Measurements from ENCODE around the gene SNRPA.
"Not testable (repeated sequence)": the region's sequence is repeated elsewhere in the genome, so short reads cannot be mapped to it uniquely, and the experiment has no call there.

SNRPA gene

DNA sequence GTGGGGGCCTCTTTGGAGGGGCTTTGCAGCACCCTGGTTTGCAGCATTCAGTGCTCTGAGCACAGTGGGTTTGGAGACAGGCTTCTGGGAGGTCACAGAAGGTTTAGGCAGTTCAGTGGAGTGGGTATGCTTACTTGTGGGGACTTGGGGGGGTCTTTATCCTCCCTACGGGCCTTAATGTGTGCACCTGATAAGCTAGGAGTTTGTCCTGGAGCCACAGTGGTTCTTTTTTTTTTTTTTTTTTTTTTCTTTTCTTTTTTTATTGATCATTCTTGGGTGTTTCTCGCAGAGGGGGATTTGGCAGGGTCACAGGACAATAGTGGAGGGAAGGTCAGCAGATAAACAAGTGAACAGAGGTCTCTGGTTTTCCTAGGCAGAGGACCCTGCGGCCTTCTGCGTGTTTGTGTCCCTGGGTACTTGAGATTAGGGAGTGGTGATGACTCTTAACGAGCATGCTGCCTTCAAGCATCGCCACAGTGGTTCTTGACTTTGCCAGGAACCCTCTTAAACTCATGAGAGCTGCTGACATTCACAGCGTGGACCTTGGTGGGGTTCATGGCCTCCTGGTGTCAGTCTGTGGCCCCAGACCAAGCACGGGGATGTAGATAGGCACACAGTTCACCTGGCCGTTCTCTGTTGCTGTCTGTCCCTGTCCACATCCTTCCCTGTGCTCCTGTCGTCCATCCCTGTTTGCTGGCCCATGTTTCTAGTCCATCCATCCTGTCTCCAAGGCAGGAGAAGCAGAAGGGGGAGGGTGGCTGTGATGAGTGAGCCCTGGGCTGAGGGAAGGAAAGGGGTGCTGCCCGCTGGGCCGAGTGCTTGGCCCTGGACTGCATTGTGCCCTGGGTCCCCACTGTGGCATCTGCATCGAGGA, 50.7 kb downstream of the SNRPA start:
- no peak for DNase-seq (ENCODE audit: low read depth, low spot score)

- DNase-seq (ENCODE audit: low read depth, low spot score) = no peak
These were observed 51.5 kb downstream of the SNRPA start for GRCh38 chr19:40802300-40803169.

- DNase-seq (ENCODE audit: low read depth, low spot score) = no peak
These were observed 52.3 kb downstream of the SNRPA start for GRCh38 chr19:40803170-40803856.

GRCh38 chr19:40803857-40804782, 53.1 kb downstream of the SNRPA start:
- no peak for DNase-seq (ENCODE audit: low read depth, low spot score)

GRCh38 chr19:40804783-40805242, 53.8 kb downstream of the SNRPA start:
- no peak for DNase-seq (ENCODE audit: low read depth, low spot score)

- no peak for DNase-seq (ENCODE audit: low read depth, low spot score)
These were observed 54.4 kb downstream of the SNRPA start for GRCh38 chr19:40805258-40805868.

GRCh38 chr19:40806423-40807146, 55.6 kb downstream of the SNRPA start:
- peak; percentile 92 for DNase-seq (ENCODE audit: low read depth, low spot score)

GRCh38 chr19:40807147-40808020, 56.4 kb downstream of the SNRPA start:
- DNase-seq (ENCODE audit: low read depth, low spot score) = no peak

GRCh38 chr19:40808021-40808325, 57.0 kb downstream of the SNRPA start:
- DNase-seq (ENCODE audit: low read depth, low spot score) = no peak

- DNase-seq (ENCODE audit: low read depth, low spot score) = no peak
These were observed 57.5 kb downstream of the SNRPA start for GRCh38 chr19:40808497-40808896.

DNA sequence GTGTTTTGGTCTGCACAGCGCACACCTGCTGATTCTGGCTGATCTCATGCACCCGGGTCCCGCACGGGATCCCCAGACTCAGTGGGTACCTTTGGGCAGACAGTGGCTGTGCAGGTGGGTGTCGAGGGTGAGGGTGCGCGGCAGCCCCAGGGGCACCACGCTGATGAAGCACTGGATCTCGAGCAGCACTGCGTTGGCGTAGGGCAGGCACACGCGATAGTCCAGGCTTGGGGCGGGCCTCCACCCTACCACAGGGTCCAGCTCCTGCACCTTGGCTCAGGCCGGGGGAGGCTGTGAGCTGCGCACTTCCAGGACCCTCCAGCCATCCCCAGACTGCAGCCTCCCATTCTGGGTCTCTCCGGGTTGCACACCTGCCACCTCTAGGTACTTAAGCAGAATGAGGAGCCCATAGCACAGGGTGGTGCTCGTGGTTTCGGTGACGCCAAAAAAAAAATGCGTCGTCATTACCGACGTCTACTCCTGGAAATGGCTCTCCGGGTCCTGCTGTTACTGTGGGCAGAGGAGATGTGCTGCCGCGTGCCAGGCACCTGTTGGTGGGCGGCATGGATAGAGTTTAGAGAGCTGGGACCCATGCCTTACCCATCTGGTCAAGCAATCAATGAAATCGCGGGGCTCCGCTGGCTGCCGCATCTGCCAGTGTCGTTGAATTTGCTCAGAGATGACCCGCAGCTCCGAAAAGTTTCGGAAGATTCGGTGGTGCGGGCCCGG, 58.5 kb downstream of the SNRPA start:
- no peak for DNase-seq (ENCODE audit: low read depth, low spot score)

- DNase-seq (ENCODE audit: low read depth, low spot score) = no peak
These were observed 59.2 kb downstream of the SNRPA start for GRCh38 chr19:40810160-40810559.

- not testable (repeated sequence) for DNase-seq (ENCODE audit: low read depth, low spot score)
These were observed 59.8 kb downstream of the SNRPA start for GRCh38 chr19:40810649-40811408.

DNA sequence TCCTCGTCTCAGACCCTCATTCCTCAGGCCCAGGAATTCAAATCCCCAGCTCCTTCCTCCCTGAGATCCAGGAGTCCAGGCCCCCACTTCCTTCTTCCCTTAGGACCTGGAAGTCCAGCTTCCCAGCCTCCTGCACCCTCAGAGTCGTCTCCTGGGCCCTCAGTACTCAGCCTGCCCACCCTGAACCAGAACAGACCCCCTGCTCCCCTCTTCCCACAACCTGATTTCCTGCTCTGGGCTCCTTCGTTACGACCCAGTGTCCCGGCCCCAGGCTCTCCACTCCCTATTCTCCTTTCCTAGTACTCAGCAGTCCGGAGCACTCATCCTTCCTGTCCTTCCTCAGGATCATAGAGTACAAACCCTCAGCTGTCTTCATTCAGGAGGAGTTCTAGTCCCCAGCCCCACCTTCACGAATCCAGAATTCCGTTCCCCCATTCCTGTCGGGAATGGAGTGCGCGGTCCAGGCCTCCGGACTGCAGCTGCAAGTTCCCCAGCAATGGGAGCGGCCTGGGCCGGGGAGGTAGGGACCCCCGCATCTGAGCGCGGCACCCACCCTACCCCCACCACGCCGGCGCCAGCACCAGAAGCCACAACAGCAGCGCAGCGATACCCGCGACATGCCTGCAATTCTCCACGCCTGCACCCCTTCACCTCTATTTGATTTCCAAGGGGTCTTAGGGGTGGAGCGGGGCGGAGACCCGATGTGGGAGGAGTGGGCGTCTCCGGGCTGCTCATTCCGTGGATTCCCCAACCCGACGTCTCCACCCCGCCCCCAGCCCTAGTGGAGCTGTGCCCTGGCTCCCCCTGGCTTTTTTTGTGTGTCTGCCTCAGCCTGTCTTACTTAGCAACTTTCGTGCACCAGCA, 60.7 kb downstream of the SNRPA start:
- DNase-seq (ENCODE audit: low read depth, low spot score) = no peak

DNA sequence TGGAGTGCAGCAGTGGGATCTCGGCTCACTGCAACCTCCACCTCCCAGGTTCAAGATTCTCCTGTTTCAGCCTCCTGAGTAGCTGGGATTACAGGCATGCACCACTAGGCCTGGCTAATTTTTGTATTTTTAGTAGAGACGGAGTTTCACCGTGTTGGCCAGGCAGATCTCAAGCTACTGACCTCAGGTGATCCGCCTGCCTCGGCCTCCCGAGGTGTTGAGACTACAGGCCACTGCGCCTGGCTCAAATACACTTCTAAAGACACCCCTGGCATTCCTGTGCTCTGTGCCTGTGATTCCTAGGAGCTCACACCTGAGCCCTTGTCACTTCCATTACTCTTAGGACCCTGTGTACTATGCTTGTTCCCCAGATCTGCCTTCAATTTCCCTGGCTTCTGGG, 61.6 kb downstream of the SNRPA start:
- not testable (repeated sequence) for DNase-seq (ENCODE audit: low read depth, low spot score)

DNA sequence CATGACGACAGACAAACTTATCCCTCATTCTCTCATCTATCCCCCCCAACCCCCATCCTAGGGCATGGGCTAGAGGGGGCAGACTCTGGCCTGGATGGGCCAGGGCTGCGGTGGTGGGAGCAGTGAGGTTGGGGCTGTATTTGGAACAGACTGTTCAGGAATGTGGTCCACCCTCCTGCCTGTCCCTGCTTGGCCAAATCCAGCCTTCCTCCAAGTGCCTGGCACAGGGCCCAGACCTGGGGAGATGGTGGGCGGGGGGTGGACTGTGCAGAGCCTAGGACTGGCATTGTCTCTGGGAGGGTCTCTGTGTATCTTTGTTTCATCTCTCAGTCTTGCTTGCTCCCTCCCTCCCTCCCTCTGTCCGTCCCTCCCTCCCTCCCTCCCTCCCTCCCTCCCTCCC, 62.2 kb downstream of the SNRPA start:
- no peak for DNase-seq (ENCODE audit: low read depth, low spot score)

Data from brain pericyte (primary cell).